Measurements from ENCODE around the gene CPSF4L.

CPSF4L gene

GRCh38 chr17:73231841-73232586 lies 29.7 kb downstream of the CPSF4L start:
- DNase-seq (ENCODE audit: low read depth) = peak; percentile 97

GRCh38 chr17:73231395-73231794 lies 30.3 kb downstream of the CPSF4L start:
- no peak for DNase-seq (ENCODE audit: low read depth)

DNA sequence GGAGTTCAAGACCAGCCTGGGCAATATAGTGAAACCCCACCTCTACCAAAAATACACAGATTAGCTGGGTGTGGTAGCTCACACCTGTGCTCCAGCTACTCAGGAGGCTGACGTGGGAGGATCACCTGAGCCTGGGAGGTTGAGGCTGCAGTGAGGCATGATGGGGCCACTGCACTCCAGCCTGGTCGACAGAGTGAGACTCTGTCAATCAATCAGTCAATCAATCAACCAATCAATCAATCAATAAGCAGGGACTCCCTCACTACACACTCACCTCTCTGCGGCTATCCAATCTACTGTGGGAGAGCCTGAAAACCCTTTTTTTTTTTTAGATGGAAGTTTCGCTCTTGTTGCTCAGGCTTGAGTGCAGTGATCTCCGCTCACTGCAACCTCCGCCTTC lies 31.6 kb downstream of the CPSF4L start:
- no peak for DNase-seq (ENCODE audit: low read depth)

DNA sequence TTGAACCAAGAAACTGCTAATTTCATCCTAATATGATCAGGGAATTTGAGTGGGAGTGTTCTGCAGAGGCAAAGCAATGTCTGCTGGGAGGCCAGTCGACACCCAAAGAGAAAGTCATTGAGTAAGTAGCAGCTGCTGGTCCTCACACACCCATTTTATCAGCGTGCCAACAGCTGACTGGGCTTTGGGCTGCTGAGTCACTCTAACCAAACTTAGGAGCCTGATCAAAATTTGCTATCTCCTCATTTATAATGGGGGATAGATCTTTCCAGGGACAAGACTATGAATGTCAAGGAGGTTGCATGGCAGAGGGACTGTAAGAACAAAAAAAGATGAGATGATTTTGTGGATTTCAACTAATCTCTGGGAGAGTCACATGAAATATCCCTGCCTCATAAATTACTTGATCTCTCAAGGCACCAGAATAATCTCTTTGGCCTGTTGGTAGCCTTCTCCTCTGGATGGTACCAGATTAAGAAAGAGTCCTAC lies 32.9 kb downstream of the CPSF4L start:
- peak; percentile 6 for DNase-seq (ENCODE audit: low read depth)

DNA sequence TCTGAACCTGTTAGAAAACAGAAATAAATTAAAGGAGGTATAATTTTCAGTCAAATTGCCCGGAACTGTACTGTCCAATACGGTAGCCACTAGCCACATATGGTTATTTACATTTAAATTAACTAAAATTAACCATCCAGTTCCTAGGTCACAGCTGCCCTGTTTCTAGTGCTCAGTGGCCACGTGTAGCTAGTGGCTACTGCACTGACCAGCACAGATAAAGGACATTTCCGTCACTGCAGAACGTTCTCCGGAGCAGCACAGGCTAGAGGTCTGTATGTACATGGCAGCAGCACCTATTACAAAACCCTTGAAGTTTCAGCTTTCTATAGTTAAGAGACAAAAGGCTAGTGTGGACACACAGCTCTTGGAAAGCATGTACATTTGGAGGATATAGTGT lies 33.7 kb downstream of the CPSF4L start:
- DNase-seq (ENCODE audit: low read depth) = no peak

GRCh38 chr17:73227379-73227778 lies 34.3 kb downstream of the CPSF4L start:
- no peak for DNase-seq (ENCODE audit: low read depth)

DNA sequence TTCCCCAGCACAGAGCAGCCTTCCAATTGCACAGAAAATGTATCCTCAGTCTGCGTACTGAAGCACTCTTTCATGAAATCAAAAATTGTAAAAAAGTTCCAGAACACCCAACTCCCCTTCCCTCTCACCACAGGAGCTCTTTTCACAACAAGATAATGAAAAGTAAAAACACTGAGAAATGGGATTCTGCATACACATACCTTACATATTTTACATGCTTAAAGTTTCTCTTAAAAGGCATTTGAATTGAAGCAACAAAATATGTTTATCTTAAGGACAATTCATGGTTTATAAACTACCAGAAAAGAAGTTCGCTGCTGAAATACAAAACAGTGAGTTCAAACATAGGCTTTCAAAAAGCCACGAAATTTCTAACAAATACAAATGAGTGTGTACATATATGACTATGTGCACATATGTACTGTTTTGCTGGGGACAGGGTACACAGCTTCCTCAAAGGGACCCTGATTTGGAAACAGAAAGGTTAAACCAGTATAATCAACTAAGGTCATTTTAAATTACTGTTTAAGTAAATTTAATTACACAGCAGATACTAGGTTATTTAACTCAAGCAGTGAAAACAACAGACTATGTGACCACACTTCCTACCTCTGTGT lies 35.0 kb downstream of the CPSF4L start:
- no peak for DNase-seq (ENCODE audit: low read depth)

- DNase-seq (ENCODE audit: low read depth) = no peak
Measured at GRCh38 chr17:73224663-73225305, 36.9 kb downstream of the CPSF4L start.

- DNase-seq (ENCODE audit: low read depth) = no peak
Measured at GRCh38 chr17:73224237-73224636, 37.4 kb downstream of the CPSF4L start.

DNA sequence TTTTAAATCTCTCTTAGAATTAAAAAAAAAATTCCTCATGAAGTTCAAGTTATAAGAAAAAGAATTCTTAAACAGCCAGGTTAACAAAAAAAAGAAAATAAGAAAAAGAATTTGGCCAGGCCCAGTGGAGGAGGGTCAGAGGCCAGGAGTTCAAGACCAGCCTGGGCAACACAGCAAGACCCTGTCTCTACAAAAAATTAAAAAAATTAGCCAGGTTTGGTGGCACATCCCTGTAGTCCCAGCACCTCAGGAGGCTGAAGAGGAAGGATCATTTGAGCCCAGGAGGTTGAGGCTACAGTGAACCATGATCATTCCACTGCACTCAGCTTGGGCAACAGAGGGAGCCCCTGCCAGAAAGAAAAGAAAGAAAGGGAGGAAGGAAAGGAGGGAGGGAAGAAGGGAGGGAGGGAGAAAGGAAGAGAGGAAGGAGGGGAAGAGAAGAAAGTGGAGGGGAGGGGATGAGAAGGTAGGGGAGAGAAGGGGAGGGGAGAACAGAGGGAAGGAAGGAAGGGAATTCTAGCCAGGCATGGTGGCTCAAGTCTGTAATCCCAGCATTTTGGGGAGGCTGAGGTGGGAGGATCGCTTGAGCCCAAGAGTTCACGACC lies 38.0 kb downstream of the CPSF4L start:
- no peak for DNase-seq (ENCODE audit: low read depth)

DNA sequence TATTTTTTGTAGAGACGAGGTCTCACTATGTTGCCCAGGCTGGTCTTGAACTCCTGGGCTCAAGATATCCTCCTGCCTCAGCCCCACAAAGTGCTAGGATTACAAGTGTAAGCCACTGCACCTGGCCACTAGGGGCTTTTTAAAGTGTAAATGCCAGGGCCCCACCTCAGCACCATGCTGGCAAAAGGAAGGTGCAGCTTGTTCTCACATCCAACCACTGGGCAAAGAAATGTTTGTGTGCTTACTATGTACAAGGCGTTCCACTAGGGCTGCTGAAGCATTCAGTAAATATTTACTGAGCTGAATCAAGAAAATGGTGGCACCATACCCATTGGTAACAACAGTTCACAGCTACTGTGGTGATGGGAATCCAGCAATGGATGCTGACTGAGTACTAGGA lies 46.2 kb downstream of the CPSF4L start:
- DNase-seq (ENCODE audit: low read depth) = no peak

- no peak for DNase-seq (ENCODE audit: low read depth)
Measured at GRCh38 chr17:73214851-73215250, 46.8 kb downstream of the CPSF4L start.

GRCh38 chr17:73214008-73214407 lies 47.7 kb downstream of the CPSF4L start:
- no peak for DNase-seq (ENCODE audit: low read depth)

GRCh38 chr17:73211745-73212144 lies 49.9 kb downstream of the CPSF4L start:
- no peak for DNase-seq (ENCODE audit: low read depth)

- no peak for DNase-seq (ENCODE audit: low read depth)
Measured at GRCh38 chr17:73210002-73210678, 51.5 kb downstream of the CPSF4L start.

GRCh38 chr17:73209436-73209835 lies 52.2 kb downstream of the CPSF4L start:
- DNase-seq (ENCODE audit: low read depth) = no peak

DNA sequence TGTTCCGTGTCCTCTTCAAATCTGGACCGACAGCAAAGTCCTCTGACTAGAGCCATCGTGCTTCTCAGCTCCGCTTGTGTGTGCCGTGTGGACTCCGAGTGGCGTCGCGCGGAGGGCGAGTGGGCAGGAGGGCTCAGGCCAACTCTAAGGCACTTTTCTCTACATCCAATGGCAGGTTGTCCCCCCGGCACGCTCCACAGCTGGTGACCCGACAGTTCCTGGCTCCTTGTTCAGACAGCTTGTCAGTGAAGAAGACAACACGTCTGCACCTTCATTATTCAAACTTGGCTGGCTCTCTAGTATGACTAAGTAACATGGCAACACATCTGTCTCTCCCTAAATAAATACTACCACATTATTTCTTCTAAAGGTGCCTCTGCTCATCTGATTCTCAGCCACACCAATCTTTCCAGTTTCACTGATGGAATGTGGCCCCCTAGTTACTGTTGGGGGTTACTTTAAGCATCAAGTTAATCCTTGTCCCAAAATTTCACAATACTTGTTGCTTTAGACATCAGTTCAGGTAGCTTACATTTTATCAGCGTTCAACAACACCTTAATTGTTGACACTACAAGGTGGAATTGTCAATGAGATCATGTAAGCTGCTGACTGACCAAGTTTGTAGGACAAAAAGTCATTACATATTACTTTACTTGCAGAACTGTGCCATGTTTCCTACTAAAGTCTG lies 53.4 kb downstream of the CPSF4L start:
- DNase-seq (ENCODE audit: low read depth) = no peak

DNA sequence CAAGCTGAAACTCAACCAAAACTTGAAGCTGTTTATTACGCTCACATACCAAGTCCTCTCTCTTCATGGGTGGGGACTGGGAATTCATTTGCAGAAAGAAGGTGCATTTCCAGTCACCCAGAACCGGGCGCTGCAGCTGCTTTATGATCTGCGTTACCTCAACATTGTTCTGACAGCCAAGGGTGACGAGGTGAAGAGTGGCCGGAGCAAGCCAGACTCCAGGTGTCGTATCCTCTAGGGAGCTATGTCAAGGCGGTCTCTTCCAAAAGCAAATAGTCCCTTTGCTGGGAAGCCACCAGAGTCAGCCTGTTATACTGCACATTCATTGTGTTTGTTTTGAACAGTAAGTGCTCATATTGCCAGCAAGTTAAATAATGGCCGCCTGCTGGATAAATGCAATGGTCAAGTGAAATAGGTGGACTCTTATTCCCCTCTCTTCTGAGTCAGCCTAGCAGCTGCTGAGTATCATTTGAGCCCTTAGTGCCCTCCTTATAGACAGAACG lies 56.2 kb downstream of the CPSF4L start:
- DNase-seq (ENCODE audit: low read depth) = no peak

- DNase-seq (ENCODE audit: low read depth) = no peak
Measured at GRCh38 chr17:73203788-73204479, 57.7 kb downstream of the CPSF4L start.

DNA sequence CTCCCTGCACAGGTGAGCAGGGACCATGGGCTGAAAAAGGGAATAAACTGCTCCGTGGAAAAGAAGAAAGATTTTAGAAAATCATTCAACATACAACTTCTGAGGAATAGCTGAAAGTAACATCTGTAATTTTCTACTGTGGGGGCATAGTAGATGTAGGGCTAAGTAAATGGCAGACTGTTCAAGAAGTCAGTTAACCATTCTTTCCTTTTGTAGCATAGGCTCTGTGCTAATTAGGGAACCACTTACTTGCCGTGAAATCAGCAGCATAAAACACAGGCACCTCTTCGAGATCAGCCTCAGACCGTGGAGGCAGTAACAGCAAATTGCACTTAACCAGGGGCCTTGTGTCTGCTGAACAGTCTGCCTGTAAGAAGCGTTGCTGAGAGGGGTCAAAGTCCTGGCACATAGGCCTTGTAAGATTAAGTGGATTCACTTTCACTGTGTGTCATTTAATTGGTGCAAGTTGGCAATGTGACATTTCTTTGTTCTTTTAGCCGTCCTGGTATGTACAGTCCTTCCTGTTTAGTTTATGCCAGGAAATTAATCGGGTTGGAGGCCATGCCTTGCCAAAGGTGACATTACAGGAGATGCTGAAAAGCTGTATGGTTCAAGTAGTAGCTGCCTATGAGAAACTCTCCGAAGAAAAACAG lies 58.4 kb downstream of the CPSF4L start:
- DNase-seq (ENCODE audit: low read depth) = no peak
